OCI-LY1 (cell line): ENCODE measurements around the gene NKAIN2.

Source experiments
- CTCF ChIP-seq: fragments of 200-600 bp; sonication (generic), shearing (Covaris generic); IDR thresholded peaks from 2 replicates; pipeline ENCODE4 v1.5.1; 2017; ENCODE audit warnings: mild to moderate bottlenecking, antibody characterized with exemption, low read length, moderate library complexity, mixed read lengths
- EZH2 ChIP-seq: fragments of 200-600 bp; sonication (generic), shearing (Covaris generic); IDR thresholded peaks from 2 replicates; pipeline ENCODE4 v1.8.0; 2017; ENCODE audit warnings: borderline replicate concordance, mixed run types, mild to moderate bottlenecking, antibody characterized with exemption, low read length, moderate library complexity, mixed read lengths

- TF ChIP-seq CTCF (no peak), EZH2 (no peak)
These were observed 663.3 kb downstream of the NKAIN2 start for GRCh38 chr6:124466949-124467348.
